ENCODE results near the gene DSCAML1. TPM values are rescaled to one million over a fixed set of nuclear protein-coding genes. Genes with fewer than 3 reads are reported as not detected.

DSCAML1 gene
- total RNA-seq, 6 donors from 2014 or later = 0.30 to 3.1 (median 1.3) TPM

DNA sequence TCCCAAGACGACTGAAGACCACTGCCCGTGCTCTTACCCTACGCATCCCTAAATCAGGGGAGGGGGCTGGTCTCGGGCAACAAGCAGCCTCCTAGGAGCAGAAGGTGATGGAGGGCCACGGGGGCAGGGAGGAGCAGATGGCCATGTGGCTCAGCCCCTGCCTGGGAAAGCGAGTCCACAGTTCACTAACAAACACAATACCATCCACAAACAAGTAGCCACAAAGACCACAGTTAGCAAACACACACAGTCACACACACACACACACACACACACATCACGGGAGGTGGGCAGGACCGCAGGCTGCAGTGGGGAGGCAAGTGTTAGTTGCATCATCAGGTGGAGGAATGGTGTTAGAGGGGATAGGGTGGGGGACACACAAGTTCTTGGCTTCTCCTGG is 40.8 kb upstream of the DSCAML1 start:
- WGBS, 2 donors = 62 to 76% methylated on average over 8 of the region's 8 CpGs
- H3K4me1 ChIP-seq = peaks cover 0 to 15% (median 2%) of the 10 kb centered on the region in 4 donors
- no peak overlapping the region for H3K27ac ChIP-seq
- no peaks in the 10 kb centered on the region for H3K9me3 ChIP-seq
- H3K4me3 ChIP-seq = no peak overlapping the region
- ATAC-seq (ENCODE audit: low FRiP score in 2 of 2) (no peak), DNase-seq (peak in 1 of 2 donors; percentile 15)
- TF ChIP-seq POLR2A (IDR thresholded peaks at IDR 0.05) = no peak
- TF ChIP-seq, protein P1, sequence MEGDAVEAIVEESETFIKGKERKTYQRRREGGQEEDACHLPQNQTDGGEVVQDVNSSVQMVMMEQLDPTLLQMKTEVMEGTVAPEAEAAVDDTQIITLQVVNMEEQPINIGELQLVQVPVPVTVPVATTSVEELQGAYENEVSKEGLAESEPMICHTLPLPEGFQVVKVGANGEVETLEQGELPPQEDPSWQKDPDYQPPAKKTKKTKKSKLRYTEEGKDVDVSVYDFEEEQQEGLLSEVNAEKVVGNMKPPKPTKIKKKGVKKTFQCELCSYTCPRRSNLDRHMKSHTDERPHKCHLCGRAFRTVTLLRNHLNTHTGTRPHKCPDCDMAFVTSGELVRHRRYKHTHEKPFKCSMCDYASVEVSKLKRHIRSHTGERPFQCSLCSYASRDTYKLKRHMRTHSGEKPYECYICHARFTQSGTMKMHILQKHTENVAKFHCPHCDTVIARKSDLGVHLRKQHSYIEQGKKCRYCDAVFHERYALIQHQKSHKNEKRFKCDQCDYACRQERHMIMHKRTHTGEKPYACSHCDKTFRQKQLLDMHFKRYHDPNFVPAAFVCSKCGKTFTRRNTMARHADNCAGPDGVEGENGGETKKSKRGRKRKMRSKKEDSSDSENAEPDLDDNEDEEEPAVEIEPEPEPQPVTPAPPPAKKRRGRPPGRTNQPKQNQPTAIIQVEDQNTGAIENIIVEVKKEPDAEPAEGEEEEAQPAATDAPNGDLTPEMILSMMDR (IDR thresholded peaks at IDR 0.05) = no peak
- TF ChIP-seq EP300 (IDR thresholded peaks at IDR 0.05) = no peak
- TF ChIP-seq POLR2AphosphoS5 (IDR thresholded peaks at IDR 0.05) = no peak
- peaks cover 0 to 31% (median 0%) of the 10 kb centered on the region in 4 donors for H3K36me3 ChIP-seq
- H3K27me3 ChIP-seq = no peaks in the 10 kb centered on the region

DNA sequence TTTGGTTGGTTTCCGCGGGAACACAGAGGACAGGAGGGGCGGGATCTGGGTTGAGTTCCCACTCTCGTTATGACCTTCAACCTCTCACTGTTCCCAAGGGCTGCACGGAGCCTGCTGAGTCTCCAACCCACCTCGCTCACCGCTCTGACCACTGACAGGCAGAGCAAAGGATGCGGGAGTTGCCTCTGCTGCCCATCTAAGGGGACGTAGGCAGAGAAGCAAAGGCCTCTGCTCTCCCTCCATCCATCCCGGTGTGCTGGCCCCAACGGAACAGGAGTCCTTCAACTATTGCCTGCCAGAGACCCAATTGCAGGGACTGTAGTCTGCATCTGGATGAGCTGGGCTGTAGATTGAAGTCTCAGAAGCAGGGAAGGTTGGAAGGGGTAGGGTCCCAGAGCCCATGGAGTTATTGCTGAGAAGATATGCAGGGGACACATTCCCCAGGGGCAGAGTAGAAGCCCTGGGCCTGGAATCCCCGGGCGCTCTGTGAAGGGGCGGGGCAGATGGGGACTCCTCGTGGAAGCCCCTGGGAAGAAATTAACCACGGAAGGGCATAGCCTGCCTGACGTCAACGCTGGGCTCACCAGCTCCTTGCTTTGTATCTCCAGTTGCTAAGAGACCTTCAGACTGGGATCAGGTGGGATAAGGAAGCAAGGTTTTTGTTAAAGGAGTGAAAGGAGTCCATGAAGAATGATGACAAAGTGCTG is 40.2 kb upstream of the DSCAML1 start:
- 80 to 81% methylated on average over 17 to 18 of the region's 18 CpGs for WGBS, 2 donors
- H3K36me3 ChIP-seq = peaks cover 0 to 31% (median 0%) of the 10 kb centered on the region in 4 donors

DNA sequence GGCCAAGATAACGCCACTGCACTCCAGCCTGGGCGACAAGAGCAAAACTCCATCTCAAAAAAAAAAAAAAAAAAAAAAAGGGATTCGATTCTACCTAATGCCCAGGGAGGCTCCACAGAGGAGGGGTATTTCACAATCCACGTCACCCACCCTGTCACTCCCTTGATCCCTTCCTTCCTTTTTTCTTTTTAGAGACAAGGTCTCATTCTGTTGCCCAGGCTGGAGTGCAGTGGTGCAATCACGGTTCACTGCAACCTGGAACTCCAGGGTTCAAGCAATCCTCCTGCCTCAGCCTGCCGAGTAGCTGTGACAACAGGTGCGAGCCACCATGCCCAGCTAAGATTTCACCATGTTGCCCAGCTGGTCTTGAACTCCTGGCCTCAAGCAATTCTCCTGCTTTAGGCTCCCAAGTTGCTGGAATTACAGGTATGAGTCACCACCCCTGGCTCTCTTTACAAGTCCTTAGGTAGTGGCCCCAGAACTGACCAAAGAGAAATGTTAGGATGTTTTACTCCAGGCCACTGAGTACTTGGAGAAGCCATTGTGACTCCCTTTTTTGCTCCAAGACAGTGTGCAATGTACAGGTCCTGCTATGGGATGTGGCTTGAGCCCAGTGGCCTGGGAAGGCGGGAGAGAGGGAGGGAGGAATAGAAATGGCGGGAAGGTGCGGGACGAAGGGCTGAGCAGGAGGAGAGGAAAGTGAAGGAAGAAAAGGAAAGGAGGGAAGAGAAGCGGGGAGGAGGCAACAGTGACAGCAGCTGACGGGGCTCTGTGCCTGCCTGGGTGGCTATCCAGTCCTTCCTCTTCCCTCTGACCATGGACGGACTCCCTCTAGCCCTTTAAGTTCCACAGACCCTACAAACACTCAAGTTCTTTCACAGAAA is 39.3 kb upstream of the DSCAML1 start:
- TF ChIP-seq EP300 (IDR thresholded peaks at IDR 0.05) (no peak), POLR2A (IDR thresholded peaks at IDR 0.05) (no peak), POLR2AphosphoS5 (IDR thresholded peaks at IDR 0.05) (no peak)
- TF ChIP-seq, protein P1 (IDR thresholded peaks at IDR 0.05) = no peak
- Histone ChIP-seq H3K4me1 (peaks cover 0 to 15% (median 3%) of the 10 kb centered on the region in 4 donors), H3K36me3 (peaks cover 0 to 30% (median 0%) of the 10 kb centered on the region in 4 donors), H3K27ac (no peak overlapping the region), H3K9me3 (no peaks in the 10 kb centered on the region), H3K27me3 (no peaks in the 10 kb centered on the region), H3K4me3 (no peak overlapping the region)
- ATAC-seq (ENCODE audit: low FRiP score in 2 of 2) = no peak
- no peak for DNase-seq
- 76 to 77% methylated on average over 13 to 14 of the region's 14 CpGs for WGBS, 2 donors

More for the DNA sequence above, 40.2 kb upstream of the DSCAML1 start:
- H3K9me3 ChIP-seq = no peaks in the 10 kb centered on the region
- no peak for ATAC-seq (ENCODE audit: low FRiP score in 2 of 2)
- H3K27ac ChIP-seq = no peak overlapping the region
- DNase-seq = peak in 1 of 2 donors; percentile 12
- peaks cover 0 to 15% (median 2%) of the 10 kb centered on the region in 4 donors for H3K4me1 ChIP-seq
- TF ChIP-seq POLR2AphosphoS5 (IDR thresholded peaks at IDR 0.05) = no peak
- TF ChIP-seq, protein P1 (IDR thresholded peaks at IDR 0.05) = no peak
- no peak for TF ChIP-seq EP300 (IDR thresholded peaks at IDR 0.05)
- TF ChIP-seq POLR2A (IDR thresholded peaks at IDR 0.05) = no peak
- no peak overlapping the region for H3K4me3 ChIP-seq
- no peaks in the 10 kb centered on the region for H3K27me3 ChIP-seq

DNA sequence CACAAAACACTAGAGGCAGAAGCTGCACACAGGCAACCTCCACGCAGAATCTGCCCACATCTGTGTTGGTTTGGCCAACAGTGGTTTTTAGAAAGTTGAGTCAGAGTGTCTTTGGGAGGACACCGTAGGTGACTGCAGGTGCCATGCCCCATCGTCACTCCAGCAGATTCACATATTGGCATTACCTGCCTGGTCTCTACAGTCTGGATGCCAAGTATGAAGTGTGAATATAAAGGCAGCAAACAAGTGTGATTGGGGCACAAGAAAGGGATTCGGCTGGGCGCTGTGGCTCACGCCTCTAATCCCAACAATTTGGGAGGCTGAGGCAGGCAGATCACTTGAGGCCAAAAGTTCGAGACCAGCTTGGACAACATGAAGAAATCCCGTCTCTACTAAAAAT is 38.6 kb upstream of the DSCAML1 start:
- Histone ChIP-seq H3K27ac (no peak overlapping the region), H3K27me3 (no peaks in the 10 kb centered on the region), H3K36me3 (peaks cover 0 to 25% (median 0%) of the 10 kb centered on the region in 4 donors), H3K4me3 (no peak overlapping the region), H3K9me3 (no peaks in the 10 kb centered on the region), H3K4me1 (peaks cover 0 to 21% (median 9%) of the 10 kb centered on the region in 4 donors)
- ATAC-seq (ENCODE audit: low FRiP score in 2 of 2) (no peak), DNase-seq (no peak)
- WGBS, 2 donors = 93% methylated on average over 8 of the region's 8 CpGs
- no peak for TF ChIP-seq EP300 (IDR thresholded peaks at IDR 0.05)
- TF ChIP-seq POLR2A (IDR thresholded peaks at IDR 0.05) = no peak
- no peak for TF ChIP-seq POLR2AphosphoS5 (IDR thresholded peaks at IDR 0.05)
- TF ChIP-seq, protein P1 (IDR thresholded peaks at IDR 0.05) = no peak

Data from upper lobe of left lung (tissue), 6 donors.